GM19023 (cell line): Measurements from ENCODE around the gene OVCA2.
A peak's percentile ranks its signal among the peaks of the same experiment; 100 is the strongest.

Experiments used
- ATAC-seq: cut with Tn5 transposase; IDR thresholded peaks from one replicate; pipeline ENCODE4 v1.9.1; 2021; ENCODE audit warnings: mild to moderate bottlenecking, moderate library complexity; ENCODE audit not compliant: unreplicated experiment

OVCA2 gene

GRCh38 chr17:2063261-2064146 lies 21.7 kb downstream of the OVCA2 start:
- no peak for ATAC-seq

DNA sequence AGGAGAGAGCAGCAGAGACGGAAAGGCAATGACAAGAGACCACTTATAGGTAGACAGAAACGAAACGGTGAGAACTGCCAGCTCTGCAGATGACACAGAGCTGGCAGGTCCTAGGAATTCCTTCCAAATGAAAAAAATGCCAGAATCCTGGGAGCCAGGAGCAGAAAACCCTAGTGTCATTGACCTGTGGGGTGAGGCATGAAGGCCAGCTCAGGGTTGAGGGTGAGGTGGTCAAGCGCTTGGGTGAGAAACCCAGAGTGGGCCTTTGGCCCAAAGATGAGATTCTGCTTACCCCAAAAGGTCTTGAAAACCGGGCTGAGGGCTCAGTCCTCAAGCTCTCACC lies 22.3 kb downstream of the OVCA2 start:
- no peak for ATAC-seq

- ATAC-seq = no peak
Measured at GRCh38 chr17:2064520-2064971, 22.7 kb downstream of the OVCA2 start.

- ATAC-seq = no peak
Measured at GRCh38 chr17:2064980-2065785, 23.4 kb downstream of the OVCA2 start.

DNA sequence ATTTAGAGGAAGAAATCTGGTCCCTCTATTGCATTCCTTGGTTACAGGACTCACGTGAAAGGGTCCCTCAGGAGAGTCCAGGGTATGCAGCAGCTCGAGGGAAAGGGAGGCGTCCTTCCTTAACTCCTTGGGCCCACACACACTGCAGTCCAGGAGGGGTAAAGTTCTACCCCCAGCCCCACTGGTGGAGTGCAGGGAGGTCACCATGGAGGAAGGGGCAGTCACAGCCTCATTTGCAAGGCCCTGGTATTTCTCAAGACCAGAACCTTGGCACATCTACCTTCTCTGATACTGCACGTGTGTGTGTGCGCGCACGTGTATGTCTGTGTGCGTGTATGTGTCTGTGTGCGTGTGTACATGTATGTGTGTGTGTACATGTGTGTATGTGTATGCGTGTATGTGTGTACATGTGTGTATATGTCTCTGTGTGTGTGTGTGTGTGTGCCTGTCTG lies 24.2 kb downstream of the OVCA2 start:
- no peak for ATAC-seq

DNA sequence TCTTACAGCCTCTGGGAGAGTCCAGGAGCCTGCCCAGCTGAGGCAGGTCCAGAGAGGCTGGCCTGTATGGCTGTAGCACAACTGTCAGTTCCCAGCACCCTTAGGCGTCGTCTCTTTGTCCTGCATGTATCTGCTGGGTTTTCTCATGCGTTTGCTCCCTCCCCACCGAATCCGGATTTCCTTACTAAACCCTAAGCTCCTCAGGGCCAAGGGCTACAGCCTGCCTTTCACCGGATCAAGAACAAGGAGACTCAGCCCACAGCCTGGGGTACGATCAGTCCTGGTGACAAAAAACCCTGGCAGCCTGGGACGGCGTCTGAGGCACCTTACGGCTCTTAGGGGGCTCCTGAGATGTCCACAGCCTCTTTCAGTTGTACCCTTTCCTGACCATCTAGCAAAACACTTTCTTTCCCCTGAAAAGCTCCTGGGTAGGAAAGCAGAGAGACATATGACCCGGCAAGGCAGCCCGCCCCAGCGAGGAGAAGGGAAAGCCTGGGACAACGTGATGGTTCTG lies 25.3 kb downstream of the OVCA2 start:
- ATAC-seq = no peak

- no peak for ATAC-seq
Measured at GRCh38 chr17:2067608-2068024, 25.8 kb downstream of the OVCA2 start.

GRCh38 chr17:2068031-2068518 lies 26.3 kb downstream of the OVCA2 start:
- ATAC-seq = no peak

DNA sequence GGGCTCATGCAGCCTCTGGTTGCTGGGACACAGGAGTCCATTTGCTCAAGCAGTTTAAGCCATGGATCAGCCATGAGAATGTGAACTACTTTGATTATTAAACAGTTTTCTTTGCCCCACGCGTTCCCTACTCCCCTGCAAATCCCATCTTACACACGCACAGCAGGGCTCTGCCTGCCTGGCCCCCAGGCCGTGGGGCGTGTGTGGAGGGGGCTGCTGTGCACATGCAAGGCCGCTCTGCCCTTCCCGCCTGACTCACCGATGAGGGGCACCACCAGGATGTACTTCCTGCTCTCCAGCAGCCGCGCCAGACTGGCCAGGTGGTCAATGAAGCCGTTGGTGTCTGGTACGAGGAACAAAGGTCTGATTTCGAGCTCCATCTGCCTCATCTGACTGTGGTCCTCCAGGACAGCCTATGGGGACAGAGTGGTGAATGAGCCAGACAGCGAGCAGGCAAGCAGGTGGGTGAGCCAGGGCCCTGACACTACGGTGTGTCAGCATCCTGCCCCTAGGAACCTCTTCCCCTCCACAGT lies 26.8 kb downstream of the OVCA2 start:
- ATAC-seq = no peak

GRCh38 chr17:2070241-2071023 lies 28.6 kb downstream of the OVCA2 start:
- peak; percentile 80 for ATAC-seq

GRCh38 chr17:2071024-2071385 lies 29.2 kb downstream of the OVCA2 start:
- ATAC-seq = no peak

GRCh38 chr17:2071455-2072281 lies 29.8 kb downstream of the OVCA2 start:
- ATAC-seq = no peak

DNA sequence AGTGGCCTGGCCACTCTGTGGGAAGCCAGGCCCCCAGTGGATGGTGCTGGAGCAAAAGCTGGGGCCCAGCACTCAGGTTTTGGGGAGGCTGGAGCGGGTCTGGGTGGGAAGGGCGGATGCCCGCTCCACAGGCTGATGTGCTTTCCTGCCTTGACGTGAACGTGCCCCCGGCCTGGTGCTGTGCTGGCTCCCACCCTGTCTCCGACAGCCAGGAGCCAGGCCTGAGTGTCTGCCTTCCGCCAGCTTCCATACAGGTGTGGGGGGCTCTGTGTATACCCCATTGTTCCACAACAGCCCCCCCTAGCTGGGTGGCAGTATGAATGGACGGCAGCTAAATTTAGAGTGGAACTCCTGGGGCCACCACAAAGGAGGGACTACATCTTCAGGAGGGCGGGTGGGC lies 33.1 kb downstream of the OVCA2 start:
- no peak for ATAC-seq

- no peak for ATAC-seq
Measured at GRCh38 chr17:2075336-2076086, 33.7 kb downstream of the OVCA2 start.

- no peak for ATAC-seq
Measured at GRCh38 chr17:2076087-2076984, 34.5 kb downstream of the OVCA2 start.

DNA sequence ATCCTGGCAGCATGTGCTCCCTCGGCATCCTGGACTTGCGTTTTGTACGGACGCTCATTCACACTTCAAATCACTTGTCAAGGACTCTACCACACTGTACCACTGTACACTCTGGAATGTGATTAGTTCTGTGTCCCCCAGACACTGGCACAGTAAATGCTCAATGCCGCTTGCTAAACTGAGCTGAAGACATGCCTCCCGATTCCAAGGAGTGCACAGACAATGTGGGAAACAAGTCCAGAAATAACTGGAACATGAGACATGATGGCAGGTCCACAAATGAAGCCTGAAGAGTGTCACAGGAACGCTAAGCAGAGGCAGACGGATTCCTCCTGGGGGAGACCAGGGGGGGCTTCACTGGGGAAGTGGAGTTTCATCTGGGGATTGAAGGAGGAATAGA lies 35.2 kb downstream of the OVCA2 start:
- ATAC-seq = no peak

DNA sequence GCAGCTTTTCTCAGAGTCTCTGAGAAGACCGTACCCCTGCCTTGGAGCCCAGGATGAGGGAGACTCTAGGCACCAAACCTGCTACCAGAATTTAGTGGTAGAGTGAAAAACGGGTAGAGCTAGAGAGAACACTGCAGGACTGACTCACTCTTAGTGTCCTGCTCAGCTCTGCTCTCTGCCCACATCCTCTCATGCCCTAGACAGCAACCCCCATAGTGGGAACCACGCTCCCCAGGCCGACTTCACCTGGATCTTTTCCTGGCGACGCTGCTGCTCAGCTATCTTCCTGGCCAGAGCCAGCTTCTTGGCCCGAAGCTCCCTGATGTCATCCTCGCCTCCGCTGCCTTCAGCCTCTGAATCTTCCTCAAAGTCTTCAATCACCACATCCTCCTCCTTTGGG lies 39.7 kb downstream of the OVCA2 start:
- no peak for ATAC-seq
